HepG2 (cell line): ENCODE data around the gene TSKU. TPM values are rescaled to one million over a fixed set of nuclear protein-coding genes. Genes with fewer than 3 reads are reported as not detected.

Experiments used
- AGO2 ChIP-seq: fragments of 200-400 bp; formaldehyde crosslinking; optimal IDR thresholded peaks from 2 replicates; pipeline ENCODE3; 2017; ENCODE audit warnings: mild to moderate bottlenecking, low read depth, low read length, moderate library complexity
- ARHGAP35 ChIP-seq: sonication (generic); formaldehyde crosslinking; IDR thresholded peaks from 2 replicates; pipeline ENCODE4 v1.9.0; 2022; ENCODE audit warnings: mild to moderate bottlenecking, inconsistent platforms, moderate library complexity, missing genetic modification reagents, borderline replicate concordance
- ARID3A ChIP-seq: IDR thresholded peaks from 2 replicates; pipeline ENCODE4 v1.6.1; 2012; ENCODE audit warnings: low read depth, low read length, improper control_type of control experiment
- ATF7 ChIP-seq, 2 experiments: fragments of 450-650 bp in 1 of 2; sonication (generic) in 1 of 2; formaldehyde crosslinking in 1 of 2; IDR thresholded peaks; 2 replicates each; pipeline versions ENCODE4 v1.4.0 to v1.6.1; 2016 to 2020; ENCODE audit warnings: antibody characterized with exemption in 1 of 2, mild to moderate bottlenecking in 1 of 2, missing genetic modification reagents in 1 of 2
- DDIT3 ChIP-seq: sonication (generic); formaldehyde crosslinking; IDR thresholded peaks from 2 replicates; pipeline ENCODE4 v1.4.0; 2020; ENCODE audit warnings: mild to moderate bottlenecking, missing genetic modification reagents
- FOXC1 ChIP-seq: sonication (generic); formaldehyde crosslinking; IDR thresholded peaks from 2 replicates; pipeline ENCODE4 v1.8.0; 2022; ENCODE audit warnings: mild to moderate bottlenecking, missing genetic modification reagents, borderline replicate concordance
- HNRNPL ChIP-seq: fragments of 200-400 bp; formaldehyde crosslinking; IDR thresholded peaks from 2 replicates; pipeline ENCODE4 v1.6.1; 2017; ENCODE audit warnings: mild to moderate bottlenecking, low read depth, low read length
- HOXD1 ChIP-seq: sonication (generic); formaldehyde crosslinking; IDR thresholded peaks from 2 replicates; pipeline ENCODE4 v1.5.0; 2020; ENCODE audit warnings: missing genetic modification reagents
- MZF1 ChIP-seq: sonication (generic); formaldehyde crosslinking; IDR thresholded peaks from 2 replicates; pipeline ENCODE4 v1.8.1; 2023; ENCODE audit warnings: mild to moderate bottlenecking, missing genetic modification reagents, borderline replicate concordance
- PAF1 ChIP-seq: IDR thresholded peaks from 2 replicates; pipeline ENCODE4 v1.6.1; 2016; ENCODE audit warnings: missing genetic modification reagents, missing compliant biosample characterization
- PAXIP1 ChIP-seq: sonication (generic); formaldehyde crosslinking; conservative IDR thresholded peaks from 2 replicates; pipeline ENCODE4 v1.4.0; 2020; ENCODE audit warnings: mild to moderate bottlenecking, missing genetic modification reagents, moderate library complexity
- ZBTB20 ChIP-seq: sonication (generic); formaldehyde crosslinking; IDR thresholded peaks from 2 replicates; pipeline ENCODE4 v1.8.1; 2023; ENCODE audit warnings: missing genetic modification reagents, low read depth, mild to moderate bottlenecking, borderline replicate concordance
- ZGPAT ChIP-seq: IDR thresholded peaks from 2 replicates; pipeline ENCODE4 v1.6.1; 2016; ENCODE audit warnings: mild to moderate bottlenecking
- ZNF180 ChIP-seq: sonication (generic); formaldehyde crosslinking; IDR thresholded peaks from 2 replicates; pipeline ENCODE4 v1.4.0; 2020; ENCODE audit warnings: low read depth, missing genetic modification reagents, borderline replicate concordance
- ZNF263 ChIP-seq: sonication (generic); formaldehyde crosslinking; IDR thresholded peaks from 2 replicates; pipeline ENCODE4 v1.4.0; 2020; ENCODE audit warnings: missing genetic modification reagents
- ZNF329 ChIP-seq: sonication (generic); formaldehyde crosslinking; IDR thresholded peaks from 2 replicates; pipeline ENCODE4 v1.9.0; 2021; ENCODE audit warnings: low read depth, mild to moderate bottlenecking, missing genetic modification reagents
- ZNF713 ChIP-seq: sonication (generic); formaldehyde crosslinking; IDR thresholded peaks from 2 replicates; pipeline ENCODE4 v1.4.0; 2020; ENCODE audit warnings: mild to moderate bottlenecking, missing genetic modification reagents
- ZNF775 ChIP-seq: sonication (generic); formaldehyde crosslinking; IDR thresholded peaks from 2 replicates; pipeline ENCODE4 v1.4.0; 2020; ENCODE audit warnings: missing genetic modification reagents, mild to moderate bottlenecking, moderate library complexity, borderline replicate concordance
- ZNF878 ChIP-seq: sonication (generic); formaldehyde crosslinking; IDR thresholded peaks from 2 replicates; pipeline ENCODE4 v1.8.1; 2023; ENCODE audit warnings: mild to moderate bottlenecking, missing genetic modification reagents, moderate library complexity
- polyA plus RNA-seq, 8 experiments: library from polyadenylated mRNA; depleted of rRNA in 3 of 8; stranded (reverse) in 7 of 8; unstranded in 1 of 8; fragments of >200 nt; fragmentation: Illumina TruSeq in 4 of 8; extraction: Trizol in 4 of 8; gene quantifications; 2 replicates each; pipeline versions ENCODE4 v1.2.1 to v1.2.3, GENCODE V29; 2011 to 2016; ENCODE audit warnings: low read depth in 4 of 8, missing spikeins in 1 of 8, mixed read lengths in 1 of 8; ENCODE audit not compliant: insufficient read depth in 1 of 8
- total RNA-seq, 5 experiments: library from RNA; depleted of rRNA; stranded (reverse); fragments of >200 nt; fragmentation: Illumina TruSeq; extraction: Trizol; gene quantifications; 2 replicates each; pipeline ENCODE4 v1.2.3, GENCODE V29; 2016; ENCODE audit warnings: low read depth in 1 of 5

The TSKU gene
- total and polyA plus RNA-seq, 2 of the 13 experiments (the other 11 are each of a cell fraction or from before 2014, with no cell fraction given): 20.3 to 21.4 TPM

- TF ChIP-seq AGO2 (no peak), ZNF263 (CRISPR knock-in tag) (0 out of 2 replicates have a peak, but pooled peaks have one; percentile 20), ZBTB20 (CRISPR knock-in tag) (no peak), FOXC1 (CRISPR knock-in tag) (peak; percentile 19; the same call in 1 of the 2 replicates), DDIT3 (CRISPR knock-in tag) (no peak), PAF1 (CRISPR knock-in tag) (no peak), ARID3A (no peak), HNRNPL (peak; percentile 92), ZGPAT (CRISPR knock-in tag) (peak; percentile 48), ARHGAP35 (CRISPR knock-in tag) (no peak), ZNF878 (no peak; the same call in 1 of the 2 replicates), ZNF180 (CRISPR knock-in tag) (no peak), ATF7 (IDR thresholded peaks at IDR 0.05) (no peak), ATF7 (CRISPR knock-in tag; IDR thresholded peaks at IDR 0.05) (no peak), PAXIP1 (CRISPR knock-in tag) (peak; percentile 79), HOXD1 (CRISPR knock-in tag) (no peak), MZF1 (CRISPR knock-in tag) (no peak), ZNF775 (CRISPR knock-in tag) (no peak), ZNF713 (CRISPR knock-in tag) (no peak), ZNF329 (no peak)
These were observed 13.2 kb upstream of the TSKU start (continued) for GRCh38 chr11:76769645-76770586.
